Hepatocyte (in vitro differentiated cells): Measurements from ENCODE around the gene EXPH5. TPM values are rescaled to one million over a fixed set of nuclear protein-coding genes. Genes with fewer than 3 reads are reported as not detected.
A peak's percentile ranks its signal among the peaks of the same experiment; 100 is the strongest.

Experiments
- DNase-seq: peaks from one replicate; pipeline ENCODE4 v3.0.0-alpha.2; 2016; ENCODE audit warnings: low spot score
- H2AFZ ChIP-seq: fragments of 200-600 bp; sonication (generic); 2 replicates; pipeline ENCODE4 v1.6.0; 2016; ENCODE audit warnings: antibody characterized with exemption, mild to moderate bottlenecking
- H3K27ac ChIP-seq: fragments of 200-600 bp; sonication (generic); 2 replicates; pipeline ENCODE4 v1.5.1; 2016; ENCODE audit warnings: mild to moderate bottlenecking
- H3K27me3 ChIP-seq: fragments of 200-600 bp; sonication (generic); 2 replicates; pipeline ENCODE4 v1.6.1; 2016
- H3K36me3 ChIP-seq: fragments of 200-600 bp; sonication (generic); replicated peaks from 2 replicates; pipeline ENCODE4 v1.5.1; 2016; ENCODE audit warnings: low read depth; ENCODE audit not compliant: insufficient read depth
- H3K4me1 ChIP-seq: fragments of 200-600 bp; sonication (generic); 2 replicates; pipeline ENCODE4 v1.5.1; 2016; ENCODE audit warnings: mild to moderate bottlenecking, moderate library complexity; ENCODE audit not compliant: insufficient read depth
- H3K4me2 ChIP-seq: fragments of 200-600 bp; sonication (generic); 2 replicates; pipeline ENCODE4 v1.6.0; 2016
- H3K4me3 ChIP-seq: fragments of 200-600 bp; sonication (generic); 2 replicates; pipeline ENCODE4 v1.5.1; 2016; ENCODE audit warnings: mild to moderate bottlenecking
- H3K79me2 ChIP-seq: fragments of 200-600 bp; sonication (generic); 2 replicates; pipeline ENCODE4 v1.6.0; 2017; ENCODE audit warnings: mild to moderate bottlenecking
- H3K9me2 ChIP-seq: fragments of 200-600 bp; sonication (generic); replicated peaks from 2 replicates; pipeline ENCODE4 v1.6.0; 2017; ENCODE audit warnings: mild to moderate bottlenecking; ENCODE audit not compliant: insufficient read depth
- H3K9me3 ChIP-seq: fragments of 200-600 bp; sonication (generic); 2 replicates; pipeline ENCODE4 v1.5.1; 2016; ENCODE audit warnings: low read depth, mild to moderate bottlenecking
- H4K20me1 ChIP-seq: fragments of 200-600 bp; sonication (generic); 2 replicates; pipeline ENCODE4 v1.6.0; 2016; ENCODE audit warnings: mild to moderate bottlenecking; ENCODE audit not compliant: insufficient read depth, poor library complexity, severe bottlenecking
- CTCF ChIP-seq: fragments of 200-600 bp; sonication (generic); IDR thresholded peaks from 2 replicates; pipeline ENCODE4 v1.5.1; 2016; ENCODE audit warnings: antibody characterized with exemption, mild to moderate bottlenecking; ENCODE audit not compliant: poor library complexity
- EZH2 ChIP-seq: fragments of 200-600 bp; sonication (generic); IDR thresholded peaks from 2 replicates; pipeline ENCODE4 v1.6.1; 2016; ENCODE audit warnings: antibody characterized with exemption, mild to moderate bottlenecking, borderline replicate concordance
- EZH2phosphoT487 ChIP-seq: fragments of 200-600 bp; sonication (generic); IDR thresholded peaks from one replicate; pipeline ENCODE4 v1.6.1; 2018; ENCODE audit warnings: antibody characterized with exemption, mild to moderate bottlenecking, low read depth, moderate library complexity; ENCODE audit not compliant: unreplicated experiment, severe bottlenecking
- WGBS: methylation state at CpG from one replicate; pipeline ENCODE4 v1.1.6; 2016; ENCODE audit warnings: low lambda C conversion rate; ENCODE audit errors: missing lambda C conversion rate; 5-methylcytosine and 5-hydroxymethylcytosine counted together
- polyA plus RNA-seq: library from polyadenylated mRNA; unstranded; fragments of >200 nt; fragmentation: Nextera tagmentation; extraction: Ambion mirVana; gene quantifications from 2 replicates; pipeline ENCODE4 v1.2.1, GENCODE V29; 2016
- total RNA-seq: library from RNA; depleted of rRNA; stranded (reverse); fragments of >200 nt; gene quantifications from 2 replicates; pipeline ENCODE4 v1.2.3, GENCODE V29; 2014

The EXPH5 gene
- total and polyA plus RNA-seq, 2 experiments from 2014 or later, result 1.8 to 4.5 TPM

- Histone ChIP-seq H3K4me2 (no peak overlapping the region), H3K4me1 (peaks cover 14% of the 10 kb centered on the region), H3K79me2 (peaks cover 4% of the 10 kb centered on the region), H3K27me3 (no peaks in the 10 kb centered on the region), H3K27ac (no peak overlapping the region), H3K9me2 (no peaks in the 10 kb centered on the region), H3K36me3 (no peaks in the 10 kb centered on the region), H4K20me1 (no peaks in the 10 kb centered on the region), H2AFZ (no peak overlapping the region), H3K9me3 (no peaks in the 10 kb centered on the region), H3K4me3 (no peak overlapping the region)
- no peak for DNase-seq
- WGBS, result 27% methylated on average over 2 of the region's 2 CpGs
- TF ChIP-seq CTCF, result no peak
- no peak for TF ChIP-seq EZH2phosphoT487
- no peak for TF ChIP-seq EZH2
These were observed 92.8 kb downstream of the EXPH5 start for GRCh38 chr11:108500721-108501120.

- TF ChIP-seq EZH2 (no peak), CTCF (no peak), EZH2phosphoT487 (no peak)
- Histone ChIP-seq H4K20me1 (no peaks in the 10 kb centered on the region), H3K4me1 (peaks cover 14% of the 10 kb centered on the region), H3K9me2 (no peaks in the 10 kb centered on the region), H3K27ac (no peak overlapping the region), H3K9me3 (no peaks in the 10 kb centered on the region), H3K4me3 (no peak overlapping the region), H3K4me2 (no peak overlapping the region), H3K36me3 (no peaks in the 10 kb centered on the region), H2AFZ (no peak overlapping the region), H3K79me2 (peaks cover 9% of the 10 kb centered on the region), H3K27me3 (no peaks in the 10 kb centered on the region)
- DNase-seq, result no peak
- 83% methylated on average over 4 of the region's 4 CpGs for WGBS
These were observed 93.4 kb downstream of the EXPH5 start for GRCh38 chr11:108500169-108500568.

DNA sequence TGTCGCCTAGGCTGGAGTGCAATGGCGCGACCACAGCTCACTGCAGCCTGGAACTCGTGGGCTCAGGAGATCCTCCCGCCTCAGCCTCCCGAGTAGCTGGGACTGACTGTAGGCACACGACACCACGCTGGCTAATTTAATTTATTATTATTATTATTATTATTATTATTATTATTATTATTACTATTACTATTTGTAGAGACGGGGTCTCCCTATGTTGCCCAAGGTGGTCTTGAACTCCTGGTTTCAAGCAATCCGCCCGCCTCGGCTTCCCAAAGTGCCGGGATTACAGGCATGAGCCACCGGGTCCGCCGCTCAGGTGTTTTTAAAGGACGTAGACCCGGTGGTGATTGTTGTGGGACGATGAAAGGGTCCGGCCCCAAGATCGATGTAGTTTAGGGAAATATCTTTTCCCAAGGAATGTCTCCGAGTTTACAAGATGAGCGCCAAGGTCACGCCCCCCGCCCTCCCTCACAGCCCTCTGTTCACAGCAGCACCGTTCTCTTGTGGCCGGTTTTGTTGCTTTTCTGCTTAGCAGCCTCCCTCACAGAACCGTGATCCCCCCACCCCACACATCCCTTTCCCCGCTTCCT lies 94.7 kb downstream of the EXPH5 start:
- Histone ChIP-seq H3K4me1 (peaks cover 14% of the 10 kb centered on the region), H3K79me2 (peaks cover 14% of the 10 kb centered on the region), H3K9me3 (no peaks in the 10 kb centered on the region), H3K27ac (peak overlapping the region; percentile 90), H3K9me2 (no peaks in the 10 kb centered on the region), H3K4me2 (peak overlapping the region; percentile 77), H3K36me3 (no peaks in the 10 kb centered on the region), H3K27me3 (no peaks in the 10 kb centered on the region), H4K20me1 (no peaks in the 10 kb centered on the region), H3K4me3 (peak overlapping the region; percentile 25), H2AFZ (peak overlapping the region; percentile 71)
- WGBS, result 84% methylated on average over 26 of the region's 29 CpGs
- no peak for DNase-seq
- TF ChIP-seq CTCF (no peak), EZH2phosphoT487 (no peak), EZH2 (no peak)
